AG10803 (cell line): ENCODE results near the gene TTLL5.

Experiments used
- DNase-seq: peaks from one replicate; pipeline ENCODE4 v3.0.0; 2010; ENCODE audit warnings: low read depth
- H3K4me3 ChIP-seq: 2 replicates; pipeline ENCODE4 v1.5.1; 2011; ENCODE audit warnings: mild to moderate bottlenecking, low read length, control low read depth
- CTCF ChIP-seq: conservative IDR thresholded peaks from 2 replicates; pipeline ENCODE4 v1.5.1; 2011; ENCODE audit warnings: mild to moderate bottlenecking, low read length, control low read depth, inconsistent platforms

TTLL5 gene

GRCh38 chr14:75626396-75626795 is 34.6 kb upstream of the TTLL5 start:
- no peak overlapping the region for H3K4me3 ChIP-seq
- no peak for TF ChIP-seq CTCF
- DNase-seq: no peak

GRCh38 chr14:75626863-75627262 is 34.2 kb upstream of the TTLL5 start:
- H3K4me3 ChIP-seq: no peak overlapping the region
- no peak for DNase-seq
- TF ChIP-seq CTCF: no peak

- no peak for TF ChIP-seq CTCF
- DNase-seq: no peak
- no peak overlapping the region for H3K4me3 ChIP-seq
These were observed 33.6 kb upstream of the TTLL5 start for GRCh38 chr14:75627406-75627805.

GRCh38 chr14:75628816-75629215 is 32.2 kb upstream of the TTLL5 start:
- DNase-seq: no peak
- TF ChIP-seq CTCF: no peak
- H3K4me3 ChIP-seq: no peak overlapping the region

- TF ChIP-seq CTCF: no peak
- no peak for DNase-seq
- no peak overlapping the region for H3K4me3 ChIP-seq
These were observed 30.2 kb upstream of the TTLL5 start for GRCh38 chr14:75630695-75631452.

GRCh38 chr14:75631453-75631831 is 29.6 kb upstream of the TTLL5 start:
- TF ChIP-seq CTCF: no peak
- H3K4me3 ChIP-seq: no peak overlapping the region
- DNase-seq: no peak

GRCh38 chr14:75634848-75635247 is 26.2 kb upstream of the TTLL5 start:
- no peak for TF ChIP-seq CTCF
- H3K4me3 ChIP-seq: no peak overlapping the region
- no peak for DNase-seq
